Hepatocyte (in vitro differentiated cells): ENCODE results near the gene CCNQ.

Experiments used
- EZH2 ChIP-seq: fragments of 200-600 bp; sonication (generic); IDR thresholded peaks from 2 replicates; pipeline ENCODE4 v1.6.1; 2016; ENCODE audit warnings: antibody characterized with exemption, mild to moderate bottlenecking, borderline replicate concordance
- EZH2phosphoT487 ChIP-seq: fragments of 200-600 bp; sonication (generic); IDR thresholded peaks from one replicate; pipeline ENCODE4 v1.6.1; 2018; ENCODE audit warnings: antibody characterized with exemption, mild to moderate bottlenecking, low read depth, moderate library complexity; ENCODE audit not compliant: unreplicated experiment, severe bottlenecking
- TF ChIP-seq, protein P1 (sequence below): fragments of 200-600 bp; sonication (generic); IDR thresholded peaks from 2 replicates; pipeline ENCODE4 v1.5.1; 2016; ENCODE audit warnings: antibody characterized with exemption, mild to moderate bottlenecking; ENCODE audit not compliant: poor library complexity

GRCh38 chrX:153571534-153571908, 27.4 kb downstream of the CCNQ start:
- TF ChIP-seq, protein P1, sequence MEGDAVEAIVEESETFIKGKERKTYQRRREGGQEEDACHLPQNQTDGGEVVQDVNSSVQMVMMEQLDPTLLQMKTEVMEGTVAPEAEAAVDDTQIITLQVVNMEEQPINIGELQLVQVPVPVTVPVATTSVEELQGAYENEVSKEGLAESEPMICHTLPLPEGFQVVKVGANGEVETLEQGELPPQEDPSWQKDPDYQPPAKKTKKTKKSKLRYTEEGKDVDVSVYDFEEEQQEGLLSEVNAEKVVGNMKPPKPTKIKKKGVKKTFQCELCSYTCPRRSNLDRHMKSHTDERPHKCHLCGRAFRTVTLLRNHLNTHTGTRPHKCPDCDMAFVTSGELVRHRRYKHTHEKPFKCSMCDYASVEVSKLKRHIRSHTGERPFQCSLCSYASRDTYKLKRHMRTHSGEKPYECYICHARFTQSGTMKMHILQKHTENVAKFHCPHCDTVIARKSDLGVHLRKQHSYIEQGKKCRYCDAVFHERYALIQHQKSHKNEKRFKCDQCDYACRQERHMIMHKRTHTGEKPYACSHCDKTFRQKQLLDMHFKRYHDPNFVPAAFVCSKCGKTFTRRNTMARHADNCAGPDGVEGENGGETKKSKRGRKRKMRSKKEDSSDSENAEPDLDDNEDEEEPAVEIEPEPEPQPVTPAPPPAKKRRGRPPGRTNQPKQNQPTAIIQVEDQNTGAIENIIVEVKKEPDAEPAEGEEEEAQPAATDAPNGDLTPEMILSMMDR, result no peak
- TF ChIP-seq EZH2phosphoT487 (no peak), EZH2 (no peak)
